Measurements from ENCODE around the gene VWA3A. TPM values are rescaled to one million over a fixed set of nuclear protein-coding genes. Genes with fewer than 3 reads are reported as not detected.
"Not testable (repeated sequence)": the region's sequence is repeated elsewhere in the genome, so short reads cannot be mapped to it uniquely, and the experiment has no call there.

VWA3A gene
- total and polyA plus RNA-seq, 7 experiments from 2014 or later: 0.19 to 0.84 (median 0.32) TPM; not detected in 2

GRCh38 chr16:22196559-22197168, 104.3 kb downstream of the VWA3A start:
- H3K27ac ChIP-seq (ENCODE audit: low read depth, low read length); ATAC-seq; H3K27me3 ChIP-seq (ENCODE audit: control insufficient read depth in 2 of 2, insufficient read depth in 2 of 2, low read length in 2 of 2); intact Hi-C loops (cut with micrococcal nuclease); DNase-seq; H3K36me3 ChIP-seq (ENCODE audit: control insufficient read depth in 2 of 3, insufficient read depth in 3 of 3, low read length in 3 of 3); H3K4me3 ChIP-seq (ENCODE audit: low read length); H3K9me3 ChIP-seq (ENCODE audit: control insufficient read depth in 2 of 3, low read length in 3 of 3); H3K36me3 Mint-ChIP-seq; H3K27me3 Mint-ChIP-seq: not testable (repeated sequence)
- peak overlapping the region; percentile 60 to 99 (median 80) for H3K4me3 Mint-ChIP-seq
- peaks cover 26 to 34% of the 10 kb centered on the region in 2 donors for H3K4me1 ChIP-seq (ENCODE audit: control insufficient read depth in 2 of 2, insufficient read depth in 2 of 2, low read length in 2 of 2)
- ChIA-PET POLR2A (interaction anchor here (0.8 to 9.0 kb wide), 6 partner anchors 9 to 102 kb away, joined by 3 to 167 read pairs (median 4); partner anchors contain the start of genes EEF2K and POLR3E), CTCF (interaction anchor here (0.6 to 2.8 kb wide), 3 partner anchors 8 to 124 kb away, joined by 4 to 18 read pairs (median 4); partner anchors contain the start of gene POLR3E)
- peaks cover 31 to 62% (median 57%) of the 10 kb centered on the region in 7 donors for H3K4me1 Mint-ChIP-seq
- H3K9me3 Mint-ChIP-seq: peaks cover 0 to 12% (median 7%) of the 10 kb centered on the region in 11 donors
- peak overlapping the region in 8 of 9 donors; percentile 51 to 100 (median 98) for H3K27ac Mint-ChIP-seq

GRCh38 chr16:22198547-22199293, 106.4 kb downstream of the VWA3A start:
- peaks cover 0 to 8% (median 3%) of the 10 kb centered on the region in 5 donors for H3K36me3 Mint-ChIP-seq
- Histone ChIP-seq H3K9me3 (ENCODE audit: control insufficient read depth in 2 of 3, low read length in 3 of 3) (no peaks in the 10 kb centered on the region), H3K36me3 (ENCODE audit: control insufficient read depth in 2 of 3, insufficient read depth in 3 of 3, low read length in 3 of 3) (no peaks in the 10 kb centered on the region), H3K27ac (ENCODE audit: low read depth, low read length) (no peak overlapping the region), H3K27me3 (ENCODE audit: control insufficient read depth in 2 of 2, insufficient read depth in 2 of 2, low read length in 2 of 2) (no peaks in the 10 kb centered on the region), H3K4me3 (ENCODE audit: low read length) (no peak overlapping the region), H3K4me1 (ENCODE audit: control insufficient read depth in 2 of 2, insufficient read depth in 2 of 2, low read length in 2 of 2) (peaks cover 13 to 15% of the 10 kb centered on the region in 2 donors)
- H3K4me1 Mint-ChIP-seq: peaks cover 20 to 48% (median 39%) of the 10 kb centered on the region in 7 donors
- intact Hi-C loops (cut with micrococcal nuclease): no loop called here
- ATAC-seq (no peak), DNase-seq (no peak)
- peak overlapping the region in 3 of 9 donors; percentile 41 to 82 (median 52) for H3K27ac Mint-ChIP-seq
- peaks cover 0 to 5% (median 0%) of the 10 kb centered on the region in 5 donors for H3K27me3 Mint-ChIP-seq
- H3K9me3 Mint-ChIP-seq: peaks cover 0 to 12% (median 4%) of the 10 kb centered on the region in 11 donors
- H3K4me3 Mint-ChIP-seq: peak overlapping the region in 4 of 10 donors; percentile 27 to 56 (median 48)
- ChIA-PET CTCF (interaction anchor here (0.6 to 1.1 kb wide), 2 partner anchors 10 to 97 kb away, joined by 3 to 4 read pairs; no protein-coding TSS in a partner anchor), POLR2A (interaction anchor here (0.9 to 1.4 kb wide), 2 partner anchors 10 to 20 kb away, joined by 3 to 8 read pairs; no protein-coding TSS in a partner anchor)

GRCh38 chr16:22202261-22202637, 109.9 kb downstream of the VWA3A start:
- POLR2A ChIA-PET: interaction anchor here (1.2 to 9.4 kb wide), 2 partner anchors 10 to 40 kb away, joined by 4 to 146 read pairs; no protein-coding TSS in a partner anchor
- Mint-ChIP-seq H3K4me3 (no peak overlapping the region), H3K27ac (peak overlapping the region in 1 of 9 donors; percentile 77), H3K27me3 (no peaks in the 10 kb centered on the region), H3K4me1 (peaks cover 4 to 36% (median 14%) of the 10 kb centered on the region in 7 donors), H3K9me3 (no peaks in the 10 kb centered on the region), H3K36me3 (peaks cover 0 to 1% (median 0%) of the 10 kb centered on the region in 5 donors)
- H3K36me3 ChIP-seq (ENCODE audit: control insufficient read depth in 2 of 3, insufficient read depth in 3 of 3, low read length in 3 of 3): peaks cover 0 to 8% (median 0%) of the 10 kb centered on the region in 3 experiments
- ATAC-seq (no peak), DNase-seq (no peak)
- H3K9me3 ChIP-seq (ENCODE audit: control insufficient read depth in 2 of 3, low read length in 3 of 3): no peaks in the 10 kb centered on the region
- no peak overlapping the region for H3K4me3 ChIP-seq (ENCODE audit: low read length)
- H3K27ac ChIP-seq (ENCODE audit: low read depth, low read length): no peak overlapping the region
- CTCF ChIA-PET: interaction anchor here (0.7 to 1.0 kb wide), 2 partner anchors 17 to 400 kb away, joined by 3 read pairs; no protein-coding TSS in a partner anchor
- no peaks in the 10 kb centered on the region for H3K27me3 ChIP-seq (ENCODE audit: control insufficient read depth in 2 of 2, insufficient read depth in 2 of 2, low read length in 2 of 2)
- intact Hi-C loops (cut with micrococcal nuclease): no loop called here
- H3K4me1 ChIP-seq (ENCODE audit: control insufficient read depth in 2 of 2, insufficient read depth in 2 of 2, low read length in 2 of 2): peaks cover 1 to 5% of the 10 kb centered on the region in 2 donors

GRCh38 chr16:22203091-22203490, 110.8 kb downstream of the VWA3A start:
- H3K36me3 Mint-ChIP-seq: peaks cover 0 to 4% (median 0%) of the 10 kb centered on the region in 5 donors
- Histone ChIP-seq H3K36me3 (ENCODE audit: control insufficient read depth in 2 of 3, insufficient read depth in 3 of 3, low read length in 3 of 3) (peaks cover 0 to 8% (median 0%) of the 10 kb centered on the region in 3 experiments), H3K27ac (ENCODE audit: low read depth, low read length) (no peak overlapping the region), H3K4me1 (ENCODE audit: control insufficient read depth in 2 of 2, insufficient read depth in 2 of 2, low read length in 2 of 2) (peaks cover 9 to 13% of the 10 kb centered on the region in 2 donors), H3K9me3 (ENCODE audit: control insufficient read depth in 2 of 3, low read length in 3 of 3) (no peaks in the 10 kb centered on the region), H3K4me3 (ENCODE audit: low read length) (no peak overlapping the region), H3K27me3 (ENCODE audit: control insufficient read depth in 2 of 2, insufficient read depth in 2 of 2, low read length in 2 of 2) (no peaks in the 10 kb centered on the region)
- no peak for DNase-seq
- no peaks in the 10 kb centered on the region for H3K27me3 Mint-ChIP-seq
- no peaks in the 10 kb centered on the region for H3K9me3 Mint-ChIP-seq
- H3K4me1 Mint-ChIP-seq: peaks cover 11 to 40% (median 22%) of the 10 kb centered on the region in 7 donors
- ChIA-PET CTCF (no interaction called here), POLR2A (interaction anchor here (1.0 to 9.4 kb wide), 2 partner anchors 11 to 94 kb away, joined by 4 to 146 read pairs; partner anchors contain the start of gene POLR3E)
- H3K27ac Mint-ChIP-seq: peak overlapping the region in 1 of 9 donors; percentile 25
- intact Hi-C loops (cut with micrococcal nuclease): no loop called here
- no peak for ATAC-seq
- H3K4me3 Mint-ChIP-seq: no peak overlapping the region

- Mint-ChIP-seq H3K27ac (peak overlapping the region in 3 of 9 donors; percentile 16 to 57 (median 54)), H3K27me3 (no peaks in the 10 kb centered on the region), H3K4me3 (peak overlapping the region in 2 of 10 donors; percentile 21 to 71), H3K4me1 (peaks cover 13 to 40% (median 24%) of the 10 kb centered on the region in 7 donors), H3K36me3 (peaks cover 0 to 4% (median 0%) of the 10 kb centered on the region in 5 donors), H3K9me3 (no peaks in the 10 kb centered on the region)
- Histone ChIP-seq H3K9me3 (ENCODE audit: control insufficient read depth in 2 of 3, low read length in 3 of 3) (no peaks in the 10 kb centered on the region), H3K4me3 (ENCODE audit: low read length) (no peak overlapping the region), H3K36me3 (ENCODE audit: control insufficient read depth in 2 of 3, insufficient read depth in 3 of 3, low read length in 3 of 3) (peaks cover 0 to 8% (median 0%) of the 10 kb centered on the region in 3 experiments), H3K27ac (ENCODE audit: low read depth, low read length) (no peak overlapping the region), H3K4me1 (ENCODE audit: control insufficient read depth in 2 of 2, insufficient read depth in 2 of 2, low read length in 2 of 2) (peaks cover 9 to 13% of the 10 kb centered on the region in 2 donors), H3K27me3 (ENCODE audit: control insufficient read depth in 2 of 2, insufficient read depth in 2 of 2, low read length in 2 of 2) (no peaks in the 10 kb centered on the region)
- POLR2A ChIA-PET: interaction anchor here (0.7 to 9.4 kb wide), 5 partner anchors 12 to 93 kb away, joined by 3 to 146 read pairs (median 4); partner anchors contain the start of gene POLR3E
- ATAC-seq: no peak
- intact Hi-C loops (cut with micrococcal nuclease): no loop called here
- no peak for DNase-seq
- CTCF ChIA-PET: interaction anchor here (0.6 to 2.1 kb wide), 4 partner anchors 9 to 126 kb away, joined by 3 to 8 read pairs (median 4); no protein-coding TSS in a partner anchor
These were observed 111.8 kb downstream of the VWA3A start for GRCh38 chr16:22204091-22204655.

All from naive thymus-derived CD4-positive, alpha-beta T cell (primary cell).